ENCODE measurements around the gene NIFK.
"Not testable (repeated sequence)": the region's sequence is repeated elsewhere in the genome, so short reads cannot be mapped to it uniquely, and the experiment has no call there.

Gene NIFK

GRCh38 chr2:121694398-121695170 lies 42.1 kb downstream of the NIFK start:
- no peak for DNase-seq (ENCODE audit: low spot score)

DNA sequence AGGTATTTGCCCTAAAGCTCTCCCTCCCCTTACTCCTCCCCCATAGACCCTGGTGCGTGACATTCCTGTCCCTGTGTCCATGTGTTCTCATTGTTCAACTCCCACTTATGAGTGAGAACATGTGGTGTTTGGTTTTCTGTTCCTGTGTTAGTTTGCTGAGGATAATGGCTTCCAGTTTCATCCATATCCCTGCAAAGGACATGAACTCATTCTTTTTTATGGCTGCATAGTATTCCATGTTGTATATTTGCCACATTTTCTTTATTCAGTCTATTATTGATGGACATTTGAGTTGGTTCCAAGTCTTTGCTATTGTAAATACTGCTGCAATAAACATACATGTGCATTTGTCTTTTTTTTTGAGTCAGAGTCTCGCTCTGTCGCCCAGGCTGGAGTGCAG lies 46.1 kb downstream of the NIFK start:
- DNase-seq (ENCODE audit: low spot score): not testable (repeated sequence)

DNA sequence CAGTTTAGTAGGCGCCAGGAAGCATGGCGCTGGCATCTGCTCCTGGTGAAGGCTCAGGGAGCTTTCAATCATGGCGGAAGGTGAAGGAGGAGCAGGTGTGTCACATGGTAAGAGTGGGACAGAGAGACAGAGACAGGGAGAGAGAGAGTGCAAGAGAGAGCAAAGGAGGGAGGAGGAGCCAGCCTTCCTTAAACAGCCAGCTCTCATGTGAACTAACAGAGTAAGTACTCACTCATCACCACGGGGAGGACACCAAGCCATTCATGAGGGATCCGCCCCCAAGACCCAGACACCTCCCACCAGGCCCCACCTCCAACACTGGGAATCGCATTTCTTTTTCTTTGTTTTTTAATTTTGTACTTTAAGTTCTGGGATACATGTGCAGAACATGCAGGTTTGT lies 46.6 kb downstream of the NIFK start:
- no peak for DNase-seq (ENCODE audit: low spot score)

DNA sequence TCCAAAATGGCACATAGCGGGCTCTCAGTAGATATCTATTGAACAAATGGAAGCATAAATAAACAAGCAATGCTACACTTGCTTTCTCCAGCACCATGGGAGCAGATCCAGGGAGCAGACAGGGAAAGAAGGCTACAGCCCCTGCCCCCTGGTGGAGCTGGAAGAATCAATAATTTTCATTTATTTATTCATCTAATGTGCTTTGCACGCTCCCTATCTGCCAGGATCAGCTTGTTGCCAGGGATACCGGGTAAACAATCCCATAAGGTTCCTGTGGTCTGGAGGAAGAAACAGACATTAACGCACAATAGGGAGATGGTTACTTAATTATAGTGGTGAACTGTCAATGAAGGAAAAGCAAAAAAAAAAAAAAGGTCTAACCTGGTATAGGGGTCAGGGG lies 47.3 kb downstream of the NIFK start:
- DNase-seq (ENCODE audit: low spot score): peak; percentile 14

DNA sequence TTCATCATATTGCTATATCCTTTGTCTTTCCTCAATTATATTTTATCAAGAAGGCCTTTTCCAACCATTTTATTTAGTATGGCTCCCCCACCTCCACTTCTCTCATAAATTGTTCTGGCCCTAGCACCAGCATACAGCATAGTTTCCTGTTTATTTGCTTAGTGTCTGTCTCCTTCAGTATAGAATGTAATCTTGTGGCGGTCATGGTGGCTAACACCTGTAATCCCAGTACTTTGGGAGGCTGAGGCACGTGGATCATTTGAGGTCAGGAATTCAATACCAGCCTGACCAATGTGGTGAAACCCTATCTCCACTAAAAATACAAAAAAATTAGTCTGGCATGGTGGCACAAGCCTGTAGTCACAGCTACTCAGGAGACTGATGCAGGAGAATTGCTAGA lies 47.9 kb downstream of the NIFK start:
- no peak for DNase-seq (ENCODE audit: low spot score)

DNA sequence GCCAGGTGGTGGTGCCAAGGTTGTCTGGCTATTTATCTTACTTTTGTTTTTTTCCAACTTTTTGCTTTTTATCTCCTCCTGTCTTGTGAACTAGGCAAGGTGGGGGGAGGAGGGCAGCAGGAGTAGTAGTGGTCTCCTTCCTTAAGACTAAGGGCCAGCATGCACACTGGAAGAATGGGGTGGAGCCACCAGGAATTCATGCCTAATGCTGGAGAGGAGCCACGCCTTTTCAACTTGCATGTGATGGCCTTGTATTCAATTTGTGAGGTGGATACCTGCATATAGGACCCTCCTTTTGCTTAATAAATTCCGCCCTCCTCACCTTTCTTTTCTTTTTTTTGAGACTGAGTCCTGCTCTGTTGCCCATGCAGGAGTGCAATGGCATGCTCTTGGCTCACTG lies 49.8 kb downstream of the NIFK start:
- no peak for DNase-seq (ENCODE audit: low spot score)

DNA sequence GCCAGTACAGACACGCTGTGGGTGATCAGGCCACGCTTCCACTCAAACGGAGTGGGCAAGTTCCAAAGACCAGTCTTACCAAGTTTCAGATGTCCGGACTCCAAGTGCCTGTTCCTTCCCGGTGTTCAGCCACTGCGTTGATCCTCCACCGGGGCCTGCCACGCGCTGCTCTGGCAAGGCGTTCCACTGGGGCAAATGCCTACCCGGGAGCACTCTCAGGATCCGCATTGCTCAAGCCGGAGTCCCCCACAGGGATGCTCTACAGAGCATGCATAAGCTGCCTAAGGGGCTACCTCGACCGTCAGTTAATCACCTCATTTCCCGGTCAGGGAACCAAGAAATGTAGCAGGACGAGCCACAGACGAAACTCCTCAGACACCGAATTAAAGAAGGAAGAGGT lies 50.5 kb downstream of the NIFK start:
- no peak for DNase-seq (ENCODE audit: low spot score)

DNA sequence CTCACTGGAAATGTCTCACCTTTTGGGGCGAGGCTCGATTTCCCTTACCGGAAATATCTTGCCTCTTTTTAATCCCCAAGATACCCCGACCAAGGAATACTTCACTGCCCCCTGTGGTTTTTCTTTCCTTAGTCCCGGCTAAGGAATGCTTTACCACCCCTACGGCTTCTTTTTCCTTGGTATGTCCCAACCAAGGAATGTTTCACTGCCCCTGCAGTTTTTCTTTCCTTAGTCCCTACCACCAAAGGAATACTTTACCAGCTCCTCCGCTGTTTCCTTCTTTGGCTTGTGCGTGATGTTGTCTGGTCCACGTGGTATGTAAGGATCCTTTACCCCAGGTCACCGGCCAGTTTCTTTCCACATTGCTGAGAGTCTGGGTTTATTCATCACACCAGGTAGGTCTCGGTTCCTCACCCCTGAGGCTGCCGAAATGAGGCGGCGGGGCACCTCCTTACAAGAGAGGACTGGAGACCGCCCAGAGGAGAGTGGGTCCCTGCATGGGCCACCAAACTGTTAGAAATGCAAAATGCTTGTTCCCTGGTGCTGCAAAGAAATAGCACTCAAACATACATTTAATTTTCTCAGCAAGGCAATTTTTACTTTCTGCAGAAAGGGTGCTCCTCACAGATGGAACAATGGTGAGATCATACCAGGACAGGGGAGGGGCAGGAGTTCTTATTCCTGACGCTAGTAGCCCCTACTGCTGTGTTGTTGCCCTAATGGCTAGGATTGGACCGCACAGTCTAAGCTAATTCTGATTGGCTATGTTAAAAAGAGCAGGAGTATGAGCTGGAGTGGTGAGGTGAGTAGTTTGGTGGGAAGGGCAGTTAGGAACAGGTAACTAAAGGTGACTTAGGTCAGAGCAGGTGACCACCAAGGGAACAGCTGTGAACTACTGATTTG lies 54.0 kb downstream of the NIFK start:
- DNase-seq (ENCODE audit: low spot score): no peak

DNA sequence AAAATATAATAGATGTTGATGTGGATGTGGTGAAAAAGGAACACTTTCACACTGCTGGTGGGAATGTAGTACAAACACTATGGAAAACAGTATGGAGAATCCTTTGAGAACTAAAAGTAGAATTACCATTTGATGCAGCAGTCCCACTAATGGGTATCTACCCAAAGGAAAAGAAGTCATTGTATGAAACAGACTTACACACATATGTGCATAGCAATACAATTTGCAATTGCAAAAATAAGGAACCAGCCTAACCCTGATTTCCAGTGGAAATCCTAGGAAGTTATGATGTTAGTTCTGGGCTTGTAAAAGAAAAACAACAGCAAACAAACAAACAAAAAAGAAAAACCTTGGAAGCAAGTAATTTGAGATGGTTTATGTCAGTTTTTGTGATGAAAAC lies 58.8 kb downstream of the NIFK start:
- DNase-seq (ENCODE audit: low spot score): no peak
